Body of pancreas (tissue), 4 donors: ENCODE results near the gene SLC37A2. TPM values are rescaled to one million over a fixed set of nuclear protein-coding genes. Genes with fewer than 3 reads are reported as not detected.

Experiments
- ATAC-seq: fragments of 150-250 bp; one replicate; pipeline ENCODE4 v1.9.1; 2016
- DNase-seq, 4 donors: peaks; one replicate each; pipeline ENCODE4 v3.0.0-alpha.2; 2019
- H3K27ac ChIP-seq, 4 donors: fragments of 200-600 bp; sonication (generic); 1 replicate in 3 of 4; 2 replicates in 1 of 4; pipeline versions ENCODE4 v1.5.1 to v1.6.1; 2016 to 2019; ENCODE audit warnings: mild to moderate bottlenecking in 1 of 4, mixed read lengths in 1 of 4, moderate library complexity in 1 of 4
- H3K27me3 ChIP-seq, 2 donors: fragments of 200-600 bp; sonication (generic); one replicate each; pipeline ENCODE4 v1.6.0; 2016; ENCODE audit warnings: mild to moderate bottlenecking in 1 of 2
- H3K36me3 ChIP-seq, 2 donors: fragments of 200-600 bp; sonication (generic); replicated peaks in 1 of 2; 2 replicates each; pipeline ENCODE4 v1.5.1; 2016; ENCODE audit warnings: low read depth in 2 of 2; ENCODE audit not compliant: insufficient read depth in 1 of 2
- H3K4me1 ChIP-seq: fragments of 200-600 bp; sonication (generic); one replicate; pipeline ENCODE4 v1.6.0; 2016
- H3K4me3 ChIP-seq, 2 donors: fragments of 200-600 bp; sonication (generic); 1 replicate in 1 of 2; 2 replicates in 1 of 2; pipeline ENCODE4 v1.5.1; 2016 to 2019
- H3K9me3 ChIP-seq, 3 donors: fragments of 200-600 bp; sonication (generic); 1 replicate in 2 of 3; 2 replicates in 1 of 3; pipeline ENCODE4 v1.5.1; 2016
- CTCF ChIP-seq, 7 experiments: fragments of 450-650 bp in 4 of 7; fragments of 200-600 bp in 3 of 7; sonication (generic) in 3 of 7; IDR thresholded peaks; one replicate each; pipeline ENCODE4 v1.5.1; 2016 to 2019; ENCODE audit warnings: antibody characterized with exemption in 7 of 7
- POLR2A ChIP-seq, 3 donors: fragments of 450-650 bp; IDR thresholded peaks; one replicate each; pipeline ENCODE4 v1.6.1; 2016; ENCODE audit warnings: antibody characterized with exemption in 3 of 3, mild to moderate bottlenecking in 2 of 3
- WGBS, 2 donors: methylation state at CpG; one replicate each; pipeline ENCODE4 v1.1.5; 2017; 5-methylcytosine and 5-hydroxymethylcytosine counted together
- intact Hi-C: fragments of 100-400 bp; cut with DNase I; formaldehyde crosslinking; loops from one replicate; pipeline ENCODE4 v1.15.1; 2023
- total RNA-seq, 2 donors: library from RNA; depleted of rRNA; stranded (reverse); fragments of >200 nt; gene quantifications; one replicate each; pipeline ENCODE4 v1.1.0, GENCODE V29; 2016

SLC37A2 gene
- total RNA-seq, 2 donors from 2014 or later = 2.0 to 4.2 TPM

- intact Hi-C loops = no loop called here
- WGBS, 2 donors = 79 to 82% methylated on average over 11 of the region's 11 CpGs
- Histone ChIP-seq H3K27me3 (no peaks in the 10 kb centered on the region), H3K27ac (no peak overlapping the region), H3K9me3 (no peaks in the 10 kb centered on the region), H3K4me3 (no peak overlapping the region), H3K4me1 (peaks cover 1% of the 10 kb centered on the region), H3K36me3 (no peaks in the 10 kb centered on the region)
- ATAC-seq (no peak), DNase-seq (no peak)
- no peak for TF ChIP-seq POLR2A (IDR thresholded peaks at IDR 0.05)
- no peak for TF ChIP-seq CTCF (IDR thresholded peaks at IDR 0.05)
Measured at GRCh38 chr11:125075900-125076317, 12.8 kb downstream of the SLC37A2 start.

GRCh38 chr11:125076378-125076945, 13.4 kb downstream of the SLC37A2 start:
- H3K27me3 ChIP-seq = no peaks in the 10 kb centered on the region
- no peak overlapping the region for H3K27ac ChIP-seq
- TF ChIP-seq POLR2A (IDR thresholded peaks at IDR 0.05) (no peak), CTCF (IDR thresholded peaks at IDR 0.05) (no peak)
- no peak overlapping the region for H3K4me3 ChIP-seq
- ATAC-seq (no peak), DNase-seq (no peak)
- WGBS, 2 donors = 68 to 71% methylated on average over 4 to 14 of the region's 14 CpGs
- no peaks in the 10 kb centered on the region for H3K36me3 ChIP-seq
- no peaks in the 10 kb centered on the region for H3K9me3 ChIP-seq
- intact Hi-C loops = no loop called here
- no peaks in the 10 kb centered on the region for H3K4me1 ChIP-seq

GRCh38 chr11:125078016-125078415, 14.9 kb downstream of the SLC37A2 start:
- intact Hi-C loops = no loop called here
- TF ChIP-seq POLR2A (IDR thresholded peaks at IDR 0.05) (no peak), CTCF (IDR thresholded peaks at IDR 0.05) (no peak)
- Histone ChIP-seq H3K4me1 (no peaks in the 10 kb centered on the region), H3K36me3 (no peaks in the 10 kb centered on the region), H3K9me3 (no peaks in the 10 kb centered on the region), H3K4me3 (no peak overlapping the region), H3K27ac (no peak overlapping the region), H3K27me3 (no peaks in the 10 kb centered on the region)
- DNase-seq (no peak), ATAC-seq (no peak)
- 84 to 86% methylated on average over 11 of the region's 11 CpGs for WGBS, 2 donors

- Histone ChIP-seq H3K27me3 (no peaks in the 10 kb centered on the region), H3K27ac (no peak overlapping the region), H3K4me1 (no peaks in the 10 kb centered on the region), H3K4me3 (no peak overlapping the region), H3K36me3 (no peaks in the 10 kb centered on the region), H3K9me3 (no peaks in the 10 kb centered on the region)
- 86 to 91% methylated on average over 14 of the region's 14 CpGs for WGBS, 2 donors
- intact Hi-C loops = no loop called here
- ATAC-seq (no peak), DNase-seq (no peak)
- TF ChIP-seq CTCF (IDR thresholded peaks at IDR 0.05) (no peak), POLR2A (IDR thresholded peaks at IDR 0.05) (no peak)
Measured at GRCh38 chr11:125078516-125079140, 15.5 kb downstream of the SLC37A2 start.
